Measurements from ENCODE around the gene MYO15B. TPM values are rescaled to one million over a fixed set of nuclear protein-coding genes. Genes with fewer than 3 reads are reported as not detected.

Gene MYO15B
- total RNA-seq, 2 experiments from 2014 or later: 120 to 125 TPM

GRCh38 chr17:75622771-75623273 is 35.2 kb downstream of the MYO15B start:
- POLR2A ChIA-PET: no interaction called here
- DNase-seq (no peak), ATAC-seq (ENCODE audit: low read depth) (no peak)
- Mint-ChIP-seq H3K4me3 (no peak overlapping the region), H3K27me3 (no peaks in the 10 kb centered on the region), H3K4me1 (peaks cover 2% of the 10 kb centered on the region), H3K9me3 (no peaks in the 10 kb centered on the region), H3K36me3 (no peaks in the 10 kb centered on the region), H3K27ac (peak overlapping the region; percentile 57)

- ATAC-seq (ENCODE audit: low read depth): no peak
- no peaks in the 10 kb centered on the region for H3K9me3 Mint-ChIP-seq
- no peaks in the 10 kb centered on the region for H3K27me3 Mint-ChIP-seq
- H3K4me3 Mint-ChIP-seq: no peak overlapping the region
- H3K4me1 Mint-ChIP-seq: peaks cover 2% of the 10 kb centered on the region
- H3K27ac Mint-ChIP-seq: no peak overlapping the region
- DNase-seq: no peak
- no peaks in the 10 kb centered on the region for H3K36me3 Mint-ChIP-seq
- POLR2A ChIA-PET: interaction anchor here (0.6 kb wide), 1 partner anchor 40 kb away, joined by 3 read pairs; no protein-coding TSS in a partner anchor
Measured at GRCh38 chr17:75623386-75623785, 35.8 kb downstream of the MYO15B start.

GRCh38 chr17:75624021-75624420 is 36.4 kb downstream of the MYO15B start:
- Mint-ChIP-seq H3K27me3 (no peaks in the 10 kb centered on the region), H3K9me3 (no peaks in the 10 kb centered on the region), H3K4me1 (peaks cover 2% of the 10 kb centered on the region), H3K27ac (no peak overlapping the region), H3K4me3 (no peak overlapping the region), H3K36me3 (no peaks in the 10 kb centered on the region)
- no peak for DNase-seq
- POLR2A ChIA-PET: interaction anchor here (1.5 kb wide), 1 partner anchor 129 kb away, joined by 4 read pairs; no protein-coding TSS in a partner anchor
- ATAC-seq (ENCODE audit: low read depth): no peak

- H3K4me3 Mint-ChIP-seq: no peak overlapping the region
Measured at GRCh38 chr17:75624714-75625345, 37.2 kb downstream of the MYO15B start.

GRCh38 chr17:75625813-75626486 is 38.4 kb downstream of the MYO15B start:
- Mint-ChIP-seq H3K9me3 (no peaks in the 10 kb centered on the region), H3K27ac (no peak overlapping the region)

More at GRCh38 chr17:75624714-75625345, 37.2 kb downstream of the MYO15B start:
- no peak overlapping the region for H3K27ac Mint-ChIP-seq
- no peaks in the 10 kb centered on the region for H3K27me3 Mint-ChIP-seq
- no peak for ATAC-seq (ENCODE audit: low read depth)
- POLR2A ChIA-PET: interaction anchor here (1.2 to 1.5 kb wide), 2 partner anchors 106 to 128 kb away, joined by 3 to 4 read pairs; no protein-coding TSS in a partner anchor
- no peaks in the 10 kb centered on the region for H3K36me3 Mint-ChIP-seq
- H3K4me1 Mint-ChIP-seq: peaks cover 2% of the 10 kb centered on the region
- H3K9me3 Mint-ChIP-seq: no peaks in the 10 kb centered on the region
- no peak for DNase-seq

GRCh38 chr17:75626496-75627038 is 39.0 kb downstream of the MYO15B start:
- peaks cover 2% of the 10 kb centered on the region for H3K4me1 Mint-ChIP-seq
- no peaks in the 10 kb centered on the region for H3K27me3 Mint-ChIP-seq
- H3K9me3 Mint-ChIP-seq: no peaks in the 10 kb centered on the region
- no peak for ATAC-seq (ENCODE audit: low read depth)
- no peak overlapping the region for H3K27ac Mint-ChIP-seq
- DNase-seq: no peak
- POLR2A ChIA-PET: no interaction called here
- no peaks in the 10 kb centered on the region for H3K36me3 Mint-ChIP-seq
- no peak overlapping the region for H3K4me3 Mint-ChIP-seq

More at GRCh38 chr17:75625813-75626486, 38.4 kb downstream of the MYO15B start:
- POLR2A ChIA-PET: interaction anchor here (1.2 kb wide), 1 partner anchor 107 kb away, joined by 3 read pairs; no protein-coding TSS in a partner anchor
- H3K4me3 Mint-ChIP-seq: no peak overlapping the region
- no peaks in the 10 kb centered on the region for H3K36me3 Mint-ChIP-seq
- H3K4me1 Mint-ChIP-seq: peaks cover 2% of the 10 kb centered on the region
- H3K27me3 Mint-ChIP-seq: no peaks in the 10 kb centered on the region
- no peak for DNase-seq
- peak; percentile 38 for ATAC-seq (ENCODE audit: low read depth)

GRCh38 chr17:75627094-75627493 is 39.5 kb downstream of the MYO15B start:
- no peak for ATAC-seq (ENCODE audit: low read depth)
- H3K4me1 Mint-ChIP-seq: peaks cover 2% of the 10 kb centered on the region
- H3K9me3 Mint-ChIP-seq: no peaks in the 10 kb centered on the region
- no peak overlapping the region for H3K4me3 Mint-ChIP-seq
- H3K27ac Mint-ChIP-seq: no peak overlapping the region
- no peak for DNase-seq
- no peaks in the 10 kb centered on the region for H3K36me3 Mint-ChIP-seq
- POLR2A ChIA-PET: no interaction called here
- H3K27me3 Mint-ChIP-seq: no peaks in the 10 kb centered on the region

- H3K27me3 Mint-ChIP-seq: no peaks in the 10 kb centered on the region
- DNase-seq (no peak), ATAC-seq (ENCODE audit: low read depth) (no peak)
- no peak overlapping the region for H3K4me3 Mint-ChIP-seq
- POLR2A ChIA-PET: interaction anchor here (0.8 kb wide), 1 partner anchor 120 kb away, joined by 3 read pairs; no protein-coding TSS in a partner anchor
- H3K9me3 Mint-ChIP-seq: no peaks in the 10 kb centered on the region
- H3K36me3 Mint-ChIP-seq: no peaks in the 10 kb centered on the region
- no peaks in the 10 kb centered on the region for H3K4me1 Mint-ChIP-seq
- H3K27ac Mint-ChIP-seq: peak overlapping the region; percentile 51
Measured at GRCh38 chr17:75628425-75628824, 40.8 kb downstream of the MYO15B start.

- H3K27ac Mint-ChIP-seq: no peak overlapping the region
- H3K36me3 Mint-ChIP-seq: no peaks in the 10 kb centered on the region
- no peak overlapping the region for H3K4me3 Mint-ChIP-seq
- no peaks in the 10 kb centered on the region for H3K9me3 Mint-ChIP-seq
- H3K27me3 Mint-ChIP-seq: no peaks in the 10 kb centered on the region
- POLR2A ChIA-PET: interaction anchor here (1.1 kb wide), 1 partner anchor 37 kb away, joined by 4 read pairs; the partner anchor contains the start of gene RECQL5
- ATAC-seq (ENCODE audit: low read depth): no peak
- peaks cover 2% of the 10 kb centered on the region for H3K4me1 Mint-ChIP-seq
- DNase-seq: no peak
Measured at GRCh38 chr17:75629157-75629556, 41.6 kb downstream of the MYO15B start.

GRCh38 chr17:75630071-75630917 is 42.7 kb downstream of the MYO15B start:
- no peaks in the 10 kb centered on the region for H3K27me3 Mint-ChIP-seq
- H3K27ac Mint-ChIP-seq: no peak overlapping the region
- H3K4me1 Mint-ChIP-seq: peaks cover 2% of the 10 kb centered on the region
- no peaks in the 10 kb centered on the region for H3K36me3 Mint-ChIP-seq
- ATAC-seq (ENCODE audit: low read depth) (no peak), DNase-seq (no peak)
- no peak overlapping the region for H3K4me3 Mint-ChIP-seq
- POLR2A ChIA-PET: no interaction called here
- H3K9me3 Mint-ChIP-seq: no peaks in the 10 kb centered on the region

- H3K27me3 Mint-ChIP-seq: no peaks in the 10 kb centered on the region
- peaks cover 2% of the 10 kb centered on the region for H3K4me1 Mint-ChIP-seq
- no peak overlapping the region for H3K4me3 Mint-ChIP-seq
- POLR2A ChIA-PET: no interaction called here
- no peaks in the 10 kb centered on the region for H3K9me3 Mint-ChIP-seq
- DNase-seq (no peak), ATAC-seq (ENCODE audit: low read depth) (no peak)
- H3K36me3 Mint-ChIP-seq: no peaks in the 10 kb centered on the region
- no peak overlapping the region for H3K27ac Mint-ChIP-seq
Measured at GRCh38 chr17:75631353-75631752, 43.8 kb downstream of the MYO15B start.

GRCh38 chr17:75632428-75632827 is 44.8 kb downstream of the MYO15B start:
- Mint-ChIP-seq H3K4me3 (no peak overlapping the region), H3K9me3 (no peaks in the 10 kb centered on the region), H3K27me3 (no peaks in the 10 kb centered on the region), H3K4me1 (peaks cover 2% of the 10 kb centered on the region), H3K27ac (no peak overlapping the region), H3K36me3 (no peaks in the 10 kb centered on the region)
- POLR2A ChIA-PET: interaction anchor here (0.8 to 2.2 kb wide), 4 partner anchors 20 to 121 kb away, joined by 4 to 9 read pairs (median 6); no protein-coding TSS in a partner anchor
- ATAC-seq (ENCODE audit: low read depth) (no peak), DNase-seq (no peak)
